Skin epidermis (tissue), 12 donors: ENCODE data around the gene CDH23.

Experiments used
- H3K27ac ChIP-seq, 21 experiments: fragments of 200-600 bp; sonication (generic) in 11 of 21; one replicate each; pipeline ENCODE4 v1.5.0; 2020; ENCODE audit warnings: mild to moderate bottlenecking in 3 of 21, inconsistent platforms in 2 of 21, moderate library complexity in 2 of 21
- H3K4me3 ChIP-seq, 7 experiments: fragments of 200-600 bp; sonication (generic) in 2 of 7; one replicate each; pipeline ENCODE4 v1.5.0; 2020; ENCODE audit warnings: inconsistent platforms in 2 of 7, mild to moderate bottlenecking in 2 of 7, moderate library complexity in 1 of 7

Gene CDH23

DNA sequence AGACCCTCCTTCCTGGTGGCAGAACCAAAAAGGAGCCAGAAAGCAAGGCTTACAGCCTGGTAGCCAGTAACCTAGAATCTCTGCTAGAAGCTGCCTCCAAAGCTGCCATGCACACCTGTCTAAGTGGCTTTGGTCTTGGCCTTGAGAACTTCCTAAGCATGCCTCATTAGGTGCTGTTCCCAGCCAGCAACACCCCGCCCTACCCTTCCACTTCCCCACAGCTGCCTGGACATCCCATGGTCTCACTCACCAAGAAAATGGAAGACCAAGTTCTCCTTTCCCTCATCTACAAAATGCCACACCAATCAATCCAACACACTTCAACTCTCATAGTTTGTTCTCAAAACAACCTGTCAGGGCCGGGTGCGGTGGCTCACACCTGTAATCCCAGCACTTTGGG lies 450.1 kb downstream of the CDH23 start:
- Histone ChIP-seq H3K4me3 (no peak overlapping the region), H3K27ac (peak overlapping the region in 6 of 21 experiments; percentile 6 to 37 (median 24))

DNA sequence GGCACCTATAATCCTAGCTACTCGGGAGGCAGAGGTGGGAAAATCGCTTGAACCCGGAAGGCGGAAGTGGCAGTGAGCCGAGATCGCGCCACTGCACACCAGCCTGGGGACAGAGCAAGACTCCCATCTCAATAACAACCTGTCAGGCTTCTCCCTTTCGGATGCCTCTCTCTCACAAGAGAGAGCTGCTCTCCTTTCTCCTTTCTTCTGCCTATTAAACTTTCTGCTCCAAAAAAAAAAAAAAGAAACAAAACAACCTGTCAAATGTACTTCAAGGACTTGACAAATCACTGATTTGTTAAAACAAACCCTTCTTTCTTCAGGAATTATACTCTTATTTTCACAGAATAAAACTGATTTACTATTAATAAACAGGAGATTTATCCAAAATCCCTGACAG lies 450.7 kb downstream of the CDH23 start:
- peak overlapping the region in 3 of 21 experiments; percentile 19 to 58 (median 29) for H3K27ac ChIP-seq
- H3K4me3 ChIP-seq: no peak overlapping the region

DNA sequence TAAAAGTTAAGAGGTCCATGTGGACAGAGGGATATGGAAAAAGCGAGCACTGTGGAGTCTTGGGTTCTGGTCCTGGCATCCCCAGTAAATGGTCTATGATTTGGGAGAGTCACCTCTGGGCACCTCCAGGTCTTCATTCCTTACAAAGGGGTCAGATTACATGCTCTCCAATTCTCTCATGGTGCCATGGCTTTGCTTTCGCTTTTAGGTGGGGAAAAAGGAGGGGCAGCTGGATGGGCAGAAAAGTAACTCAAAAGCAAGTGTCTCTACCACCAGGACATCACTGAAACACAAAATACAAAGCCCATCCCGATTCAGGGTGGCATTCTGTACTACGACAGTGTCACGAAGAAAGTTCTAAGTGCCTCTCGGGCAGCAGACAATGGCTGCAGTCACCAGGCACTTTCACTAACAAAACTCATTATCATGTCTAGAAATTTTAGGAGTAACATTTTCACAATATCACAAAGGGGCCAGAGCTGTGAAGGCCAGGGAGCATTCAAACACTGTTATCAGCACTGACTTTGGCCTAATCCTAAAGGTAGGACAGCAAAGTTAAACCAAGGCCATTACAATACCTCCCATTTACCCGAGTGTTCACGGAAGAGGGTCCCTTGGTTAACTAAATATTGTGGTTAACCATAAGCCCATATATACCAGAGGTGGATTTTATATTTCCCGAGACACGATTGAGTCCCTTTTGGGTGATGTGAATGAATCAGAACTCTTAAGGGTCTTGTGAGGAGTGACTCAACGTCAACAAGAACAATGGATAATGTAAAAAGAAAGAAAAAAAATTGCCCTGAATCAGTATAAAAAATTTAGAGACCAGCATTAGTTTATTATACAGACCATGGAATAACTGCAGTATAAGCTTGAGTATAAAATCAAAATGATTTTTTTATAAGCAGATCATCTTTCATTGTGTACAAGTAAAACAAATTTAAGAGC lies 451.9 kb downstream of the CDH23 start:
- H3K4me3 ChIP-seq: peak overlapping the region in 3 of 7 experiments; percentile 85 to 99 (median 99)
- H3K27ac ChIP-seq: peak overlapping the region in 5 of 21 experiments; percentile 0 to 96 (median 44)

DNA sequence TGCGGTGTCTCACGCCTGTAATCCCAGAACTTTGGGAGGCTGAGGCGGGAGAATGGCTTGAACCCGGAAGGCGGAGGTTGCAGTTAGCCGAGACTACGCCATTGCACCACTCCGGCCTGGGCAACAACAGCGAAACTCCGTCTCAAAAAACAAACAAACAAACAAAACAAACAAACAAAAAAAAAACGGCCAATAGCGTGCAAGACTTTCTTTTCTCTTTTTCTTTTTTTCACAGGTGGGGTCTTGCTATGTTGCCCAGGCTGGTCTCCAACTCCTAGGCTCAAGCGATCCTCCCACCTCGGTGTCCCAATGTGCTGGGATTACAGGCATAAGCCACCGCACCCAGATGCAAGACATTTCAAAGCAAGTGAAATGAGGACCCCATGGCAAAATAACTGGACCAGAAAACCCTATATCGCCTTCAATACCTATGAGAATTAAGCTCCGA lies 452.8 kb downstream of the CDH23 start:
- Histone ChIP-seq H3K27ac (peak overlapping the region in 5 of 21 experiments; percentile 94 to 100 (median 96)), H3K4me3 (peak overlapping the region in 6 of 7 experiments; percentile 8 to 100 (median 96))

DNA sequence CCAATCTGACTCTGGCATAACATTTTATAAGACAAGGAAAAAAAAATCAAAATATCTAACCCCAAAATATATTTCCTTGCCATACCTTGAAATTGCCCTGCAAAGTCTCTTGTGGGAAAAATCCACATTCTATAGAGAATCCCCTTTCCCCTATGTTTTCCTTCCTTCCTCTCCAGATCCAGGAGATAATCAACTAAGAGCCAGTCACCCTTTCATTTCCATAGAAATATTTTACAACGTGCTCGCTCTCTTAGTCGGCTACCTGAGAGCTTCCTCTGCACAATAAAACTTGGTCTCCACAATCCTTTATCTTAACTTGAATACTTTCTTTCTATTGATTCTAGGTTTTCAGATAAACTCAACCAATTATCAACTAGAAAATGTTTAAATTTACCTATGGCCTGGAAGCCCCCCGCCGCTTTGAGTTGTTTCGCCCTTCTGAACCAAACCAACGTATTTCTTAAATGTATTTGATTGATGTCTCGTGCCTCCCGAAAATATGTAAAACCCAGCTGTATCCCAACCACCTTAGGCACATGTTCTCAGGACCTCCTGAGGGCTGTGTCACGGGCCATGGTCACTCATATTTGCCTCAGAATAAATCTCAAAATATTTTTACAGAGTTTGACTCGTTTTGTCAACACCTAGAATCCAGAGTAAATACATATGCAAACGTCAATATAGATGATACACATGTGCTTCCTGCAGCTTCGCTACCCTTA lies 453.5 kb downstream of the CDH23 start:
- Histone ChIP-seq H3K4me3 (peak overlapping the region; percentile 77 to 100 (median 99)), H3K27ac (peak overlapping the region in 20 of 21 experiments; percentile 94 to 100 (median 98))

DNA sequence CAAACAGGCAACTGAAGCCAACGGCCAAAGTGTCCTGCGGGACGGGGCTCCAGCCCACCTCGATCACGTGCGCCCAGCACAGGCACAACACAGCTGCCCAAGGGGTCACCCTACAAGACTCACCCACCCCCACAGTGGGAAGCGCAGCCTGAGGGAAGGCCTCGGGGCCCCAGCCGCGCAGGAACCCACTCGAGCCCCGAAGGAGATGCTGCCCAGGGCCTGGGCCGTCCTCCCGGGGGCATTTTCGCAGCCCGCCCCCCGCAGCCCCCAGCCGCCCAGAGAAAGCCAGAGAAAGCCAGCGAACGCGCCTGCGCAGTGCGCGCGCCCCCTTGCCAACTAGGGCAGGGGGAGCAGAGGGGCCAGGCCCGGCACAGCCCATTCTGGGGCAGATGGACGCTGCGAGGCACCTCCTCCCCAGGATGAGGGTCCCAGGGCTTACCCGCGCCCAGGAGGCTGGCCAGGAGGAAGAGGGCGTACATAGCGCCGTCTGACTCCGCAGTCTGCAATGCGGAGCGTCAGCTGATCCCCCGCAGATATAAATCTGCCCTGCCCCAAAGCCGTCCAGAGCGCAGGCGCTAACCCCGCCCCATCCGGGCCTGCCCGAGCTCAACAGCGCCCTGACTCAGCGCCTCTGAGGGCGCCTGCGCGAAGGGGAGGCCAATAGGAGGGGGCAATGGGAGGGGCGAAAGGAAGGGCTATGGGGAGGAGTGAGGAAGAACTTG lies 454.2 kb downstream of the CDH23 start, which contains the start of gene PSAP:
PSAP (minus strand) TSS at position 509 of the 722 bp plus-strand sequence; CDS start at position 479, 30 bp downstream.
- peak within 1 kb of the TSS; percentile 77 to 100 (median 99) for H3K4me3 ChIP-seq
- H3K27ac ChIP-seq: peak within 1 kb of the TSS; percentile 83 to 100 (median 97)

DNA sequence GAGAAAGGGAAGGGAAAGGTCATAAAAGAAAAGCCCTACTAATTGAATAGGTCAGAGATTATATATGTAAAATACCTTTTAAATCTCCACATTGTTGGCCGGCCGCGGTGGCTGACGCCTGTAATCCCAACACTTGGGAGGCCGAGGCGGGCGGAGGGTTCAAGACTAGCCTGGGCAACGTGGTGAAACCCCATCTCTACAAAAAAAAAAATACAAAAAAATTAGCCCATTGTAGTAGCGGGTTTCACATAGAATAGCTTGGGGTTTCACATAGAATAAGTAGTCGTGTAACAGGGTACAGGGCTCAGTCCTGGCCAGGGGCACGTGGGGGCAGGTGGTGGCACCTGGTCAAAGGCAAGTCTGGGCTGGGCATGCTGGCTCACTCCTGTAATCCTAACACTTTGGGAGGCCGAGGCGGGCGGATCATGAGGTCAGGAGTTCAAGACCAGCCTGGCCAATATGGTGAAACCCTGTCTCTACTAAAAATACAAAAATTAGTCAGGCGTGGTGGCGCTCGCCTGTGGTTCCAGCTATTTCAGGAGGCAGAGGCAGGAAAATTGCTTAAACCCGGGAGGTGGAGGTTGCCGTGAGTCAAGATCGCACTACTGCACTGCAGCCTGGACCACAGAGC lies 454.9 kb downstream of the CDH23 start:
- peak overlapping the region in 20 of 21 experiments; percentile 36 to 100 (median 97) for H3K27ac ChIP-seq
- H3K4me3 ChIP-seq: peak overlapping the region in 6 of 7 experiments; percentile 77 to 100 (median 96)

DNA sequence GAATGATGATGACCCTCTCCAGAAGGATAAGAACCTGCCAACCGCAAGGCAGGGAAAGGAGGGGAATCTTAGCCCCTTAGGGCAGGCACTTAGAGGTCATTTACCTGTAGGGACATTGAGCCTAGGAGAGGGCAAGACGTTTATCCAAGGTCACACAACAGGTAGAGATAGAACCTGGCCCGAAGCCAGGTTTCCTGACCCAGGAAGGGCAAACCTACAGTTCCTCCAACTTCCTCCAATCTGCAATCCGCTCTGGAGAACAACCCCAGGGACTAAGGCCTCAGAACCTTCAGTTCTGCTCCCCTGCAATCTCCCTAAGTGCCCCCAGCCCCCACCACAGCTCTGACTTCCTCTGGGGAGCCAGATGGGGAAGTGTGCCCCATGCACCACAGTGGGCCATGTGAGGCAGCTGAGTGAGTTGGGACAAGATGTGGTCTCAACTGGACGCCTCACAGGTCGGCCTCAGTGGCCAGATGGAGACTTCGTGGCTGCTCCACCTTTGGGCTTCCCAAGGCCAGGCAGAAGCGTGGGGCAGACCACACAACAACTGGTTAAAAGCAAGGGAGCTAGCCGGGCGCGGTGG lies 455.7 kb downstream of the CDH23 start:
- Histone ChIP-seq H3K27ac (peak overlapping the region in 6 of 21 experiments; percentile 22 to 100 (median 90)), H3K4me3 (no peak overlapping the region)

DNA sequence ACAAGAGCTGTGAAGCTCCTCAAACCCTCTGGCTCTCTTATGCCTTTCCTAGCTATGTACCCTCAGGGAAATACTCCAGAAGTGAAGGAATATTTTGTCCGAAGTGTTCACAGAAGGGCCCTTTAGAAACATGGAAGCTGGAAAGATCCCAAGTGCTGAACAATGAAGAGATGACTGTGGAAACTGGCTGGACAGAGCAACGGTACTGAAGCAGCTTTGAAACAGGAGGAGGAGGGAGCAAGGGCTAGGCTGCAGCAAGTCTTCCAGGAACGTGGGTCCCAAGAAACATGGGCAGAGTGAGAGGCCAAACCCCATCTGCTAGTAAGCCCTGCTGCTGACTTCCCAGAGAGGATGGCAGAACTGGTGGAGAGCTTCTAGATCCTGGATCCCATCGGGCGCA lies 457.3 kb downstream of the CDH23 start:
- H3K4me3 ChIP-seq: no peak overlapping the region
- H3K27ac ChIP-seq: no peak overlapping the region

DNA sequence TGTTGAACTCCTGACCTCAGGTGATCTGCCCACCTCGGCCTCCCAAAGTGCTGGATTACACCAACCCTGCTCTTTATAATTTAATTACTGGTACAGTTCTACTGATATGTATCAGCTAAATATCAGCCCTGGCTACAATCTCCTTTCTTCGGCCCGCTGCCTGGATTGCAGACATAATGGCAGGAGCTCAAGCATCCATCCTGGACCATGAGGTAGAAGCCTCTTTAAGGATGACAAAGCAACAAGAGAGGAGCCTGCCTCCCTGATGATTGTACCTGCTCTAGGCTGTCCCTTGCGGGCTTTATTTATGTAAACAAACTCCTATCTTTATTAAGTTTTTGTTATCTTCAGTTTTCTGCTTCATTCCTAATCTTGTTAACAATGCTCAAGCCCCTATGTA lies 459.9 kb downstream of the CDH23 start:
- H3K4me3 ChIP-seq: no peak overlapping the region
- H3K27ac ChIP-seq: no peak overlapping the region

DNA sequence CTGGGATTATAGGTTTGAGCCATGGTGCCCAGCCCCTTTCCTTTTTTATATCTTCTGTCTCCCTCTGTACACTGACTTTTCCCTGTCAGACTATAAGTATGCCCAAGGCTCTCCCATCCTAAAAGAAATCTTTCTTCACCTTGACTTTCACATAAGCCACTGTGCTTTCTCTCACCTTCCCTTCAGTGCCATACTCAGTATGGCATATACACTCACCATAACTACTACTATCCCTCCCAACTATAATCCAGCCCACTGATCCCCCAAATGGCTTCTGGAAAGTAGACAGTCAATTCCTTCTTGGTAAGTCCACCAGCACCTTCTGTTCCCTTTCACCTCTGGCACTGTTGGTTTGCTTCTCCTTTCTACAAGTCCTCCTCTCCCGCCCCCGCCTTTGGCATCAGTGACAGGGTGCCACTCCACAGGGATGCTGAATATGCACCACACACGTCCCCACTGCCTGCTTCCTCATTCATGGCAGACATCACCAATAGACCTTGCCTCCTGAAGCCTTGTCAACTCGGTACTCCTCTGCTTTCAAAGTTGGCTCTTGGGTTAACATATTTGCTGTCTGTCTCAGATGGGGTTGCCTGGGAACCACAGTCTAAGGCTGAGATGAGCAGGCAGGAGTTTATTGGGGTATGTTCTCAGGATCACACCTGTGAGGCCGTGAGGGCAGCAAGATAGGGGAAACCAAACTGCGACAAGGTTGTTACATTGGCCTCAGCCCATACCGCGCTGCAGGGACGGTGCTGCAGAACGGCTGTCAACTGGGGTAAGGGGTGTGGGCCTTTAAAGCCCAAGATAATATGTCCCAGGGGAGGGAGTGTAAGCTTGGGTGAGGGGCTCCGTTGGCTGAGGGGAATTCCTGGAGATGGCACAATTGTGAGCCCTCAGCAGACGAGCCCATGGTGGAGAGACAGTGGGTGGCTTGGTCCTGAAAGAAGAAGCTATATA lies 461.5 kb downstream of the CDH23 start:
- Histone ChIP-seq H3K27ac (no peak overlapping the region), H3K4me3 (no peak overlapping the region)

DNA sequence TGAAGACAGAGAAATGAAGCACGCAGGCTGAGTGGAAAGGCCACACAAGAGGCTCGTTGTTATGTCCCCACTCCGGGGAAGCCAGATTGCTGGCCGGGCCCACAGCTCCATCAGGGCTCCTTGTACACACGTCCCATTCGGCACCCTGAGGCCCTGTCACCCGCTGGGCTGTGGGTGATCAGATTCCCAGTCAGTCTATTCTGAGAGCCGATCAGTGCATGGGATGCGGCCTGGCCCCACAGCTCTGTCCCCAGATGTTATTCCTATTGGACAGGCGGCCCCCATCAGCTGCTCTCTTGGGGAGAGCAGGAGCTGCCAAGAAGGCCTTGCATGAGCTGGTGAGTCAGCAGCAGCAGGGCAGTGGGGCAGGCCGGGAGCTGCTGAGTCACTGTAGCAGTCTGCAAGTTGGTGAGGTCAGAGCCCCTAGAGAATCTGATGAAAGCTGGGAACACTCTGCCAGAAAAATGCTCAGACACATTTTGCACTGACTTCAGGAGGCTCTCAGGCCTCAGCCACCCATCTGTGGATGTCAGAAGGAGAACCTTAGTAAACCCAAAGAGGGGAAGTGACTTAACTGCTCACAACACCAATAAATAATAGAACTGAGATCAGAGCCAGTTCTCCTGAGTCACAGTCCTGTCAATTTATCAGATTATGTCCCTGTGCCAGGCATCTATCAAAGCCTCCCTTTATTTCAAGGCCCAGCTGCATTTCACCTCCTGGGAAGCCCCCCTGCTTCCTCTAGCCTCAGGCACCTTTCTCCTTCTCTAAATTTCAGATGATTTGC lies 463.7 kb downstream of the CDH23 start:
- Histone ChIP-seq H3K27ac (peak overlapping the region in 20 of 21 experiments; percentile 10 to 90 (median 78)), H3K4me3 (no peak overlapping the region)

DNA sequence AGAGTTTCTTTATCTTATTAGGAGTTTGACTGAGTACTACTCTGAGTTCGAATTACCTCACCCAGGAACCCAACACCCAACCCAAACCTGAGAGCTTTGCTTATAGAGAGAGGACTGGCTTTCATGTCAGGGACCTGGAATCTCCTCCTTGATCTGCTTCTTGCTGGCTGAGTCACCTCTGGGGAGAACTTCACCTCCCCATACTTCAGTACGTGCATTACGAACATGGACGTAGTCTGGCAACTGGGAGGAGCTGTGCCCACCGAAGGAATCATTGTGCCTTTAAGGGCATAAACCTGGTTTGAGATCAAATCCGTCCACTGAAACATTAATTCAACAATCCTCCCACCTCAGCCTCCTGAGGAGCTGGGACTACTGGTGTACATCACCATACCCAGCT lies 466.5 kb downstream of the CDH23 start:
- Histone ChIP-seq H3K4me3 (no peak overlapping the region), H3K27ac (peak overlapping the region in 1 of 21 experiments; percentile 21)

DNA sequence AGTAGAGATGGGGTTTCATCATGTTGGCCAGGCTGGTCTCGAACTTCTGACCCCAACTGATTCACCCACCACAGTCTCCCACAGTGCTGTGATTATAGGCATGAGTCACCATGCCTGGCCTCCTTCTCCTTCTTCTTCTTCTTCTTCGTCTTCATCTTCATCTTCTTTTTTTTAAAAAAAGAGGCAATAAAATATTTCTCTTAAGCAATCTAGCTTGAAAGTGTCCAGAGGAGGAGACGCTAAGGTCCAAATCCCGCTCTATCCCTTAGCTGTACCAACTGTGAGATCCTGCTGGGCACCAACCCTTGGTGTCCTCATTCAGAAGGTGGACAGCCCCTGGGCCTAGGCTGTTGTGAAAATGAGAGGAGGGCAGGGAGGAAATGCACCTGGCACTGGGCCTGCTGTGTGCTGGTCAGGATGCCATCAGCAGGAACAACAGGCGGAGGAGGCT lies 468.2 kb downstream of the CDH23 start:
- Histone ChIP-seq H3K4me3 (no peak overlapping the region), H3K27ac (no peak overlapping the region)
